ENCODE results near the gene TTC8.

- TF ChIP-seq CTCF (conservative IDR thresholded peaks at IDR 0.05 in 1 of 2, IDR thresholded peaks at IDR 0.05 in 1 of 2; ENCODE audit: extremely low read depth in 1 of 2, insufficient read depth in 1 of 2, low read depth in 1 of 2, low read length in 2 of 2): no peak
- no peak for TF ChIP-seq EZH2 (IDR thresholded peaks at IDR 0.05; ENCODE audit: borderline replicate concordance, low read length)
Observed at GRCh38 chr14:88842414-88842813, 18.0 kb downstream of the TTC8 start.
